ENCODE data around the gene KRTAP10-2. TPM values are rescaled to one million over a fixed set of nuclear protein-coding genes. Genes with fewer than 3 reads are reported as not detected.
A peak's percentile ranks its signal among the peaks of the same experiment; 100 is the strongest.
"Not testable (repeated sequence)": the region's sequence is repeated elsewhere in the genome, so short reads cannot be mapped to it uniquely, and the experiment has no call there.

Gene KRTAP10-2
- total RNA-seq, 1 donor from 2014 or later = not detected

DNA sequence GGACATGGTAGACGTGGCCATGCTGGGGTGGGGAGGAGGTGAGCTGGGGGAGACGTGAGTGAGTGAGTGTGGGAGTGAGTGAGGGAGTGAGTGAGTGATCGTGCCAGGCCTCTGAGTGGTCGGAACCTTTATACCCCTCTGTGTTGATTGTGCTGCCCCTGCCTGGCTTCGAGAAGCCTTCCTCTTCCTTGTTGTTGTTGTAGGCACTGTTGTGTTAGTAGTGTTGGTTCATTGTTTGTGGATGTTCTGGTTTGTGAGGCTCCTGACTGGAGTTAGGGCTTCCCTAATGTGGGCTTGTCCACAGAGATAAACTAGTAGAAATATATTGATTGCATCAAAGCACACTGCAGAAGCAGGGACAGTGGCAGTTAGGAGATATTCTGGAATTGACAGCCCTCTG is 7.4 kb upstream of the KRTAP10-2 start, which contains the start of gene KRTAP10-3:
Gene KRTAP10-3, minus strand, starts transcription at position 101 of the 400 bp plus-strand sequence. Its CDS starts 80 bp downstream, at position 21.
- TF ChIP-seq, protein P1, sequence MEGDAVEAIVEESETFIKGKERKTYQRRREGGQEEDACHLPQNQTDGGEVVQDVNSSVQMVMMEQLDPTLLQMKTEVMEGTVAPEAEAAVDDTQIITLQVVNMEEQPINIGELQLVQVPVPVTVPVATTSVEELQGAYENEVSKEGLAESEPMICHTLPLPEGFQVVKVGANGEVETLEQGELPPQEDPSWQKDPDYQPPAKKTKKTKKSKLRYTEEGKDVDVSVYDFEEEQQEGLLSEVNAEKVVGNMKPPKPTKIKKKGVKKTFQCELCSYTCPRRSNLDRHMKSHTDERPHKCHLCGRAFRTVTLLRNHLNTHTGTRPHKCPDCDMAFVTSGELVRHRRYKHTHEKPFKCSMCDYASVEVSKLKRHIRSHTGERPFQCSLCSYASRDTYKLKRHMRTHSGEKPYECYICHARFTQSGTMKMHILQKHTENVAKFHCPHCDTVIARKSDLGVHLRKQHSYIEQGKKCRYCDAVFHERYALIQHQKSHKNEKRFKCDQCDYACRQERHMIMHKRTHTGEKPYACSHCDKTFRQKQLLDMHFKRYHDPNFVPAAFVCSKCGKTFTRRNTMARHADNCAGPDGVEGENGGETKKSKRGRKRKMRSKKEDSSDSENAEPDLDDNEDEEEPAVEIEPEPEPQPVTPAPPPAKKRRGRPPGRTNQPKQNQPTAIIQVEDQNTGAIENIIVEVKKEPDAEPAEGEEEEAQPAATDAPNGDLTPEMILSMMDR (IDR thresholded peaks at IDR 0.05) = no peak
- ATAC-seq (ENCODE audit: low read depth) (no peak), DNase-seq (no peak)
- ChIA-PET POLR2A (no interaction called here), CTCF (no interaction called here)
- intact Hi-C loops (cut with micrococcal nuclease) = no loop called here
- H3K9me3 Mint-ChIP-seq = peaks cover 8% of the 10 kb centered on the region
- H3K27me3 Mint-ChIP-seq = peaks cover 3% of the 10 kb centered on the region
- no peak within 1 kb of the TSS for H3K27ac Mint-ChIP-seq
- H3K4me1 Mint-ChIP-seq = peaks cover 21% of the 10 kb centered on the region
- H3K4me3 Mint-ChIP-seq = no peak within 1 kb of the TSS
- no peaks in the 10 kb centered on the region for H3K36me3 Mint-ChIP-seq (ENCODE audit: low read depth)

DNA sequence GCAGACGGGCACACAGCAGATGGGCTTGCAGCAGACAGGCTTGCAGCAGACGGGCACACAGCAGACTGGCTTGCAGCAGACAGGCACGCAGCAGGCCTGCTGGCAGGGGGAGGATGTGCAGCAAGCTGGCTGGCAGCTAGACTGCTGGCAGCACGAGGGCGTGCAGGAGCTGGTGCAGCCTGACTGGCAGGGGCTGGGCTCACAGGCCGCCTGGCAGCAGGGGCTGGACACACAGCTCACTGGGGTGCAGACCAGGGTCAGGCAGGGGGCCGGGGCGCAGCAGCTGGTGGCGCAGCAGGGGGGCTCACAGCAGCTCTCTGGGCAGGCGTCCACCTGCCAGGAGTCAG is 7.0 kb upstream of the KRTAP10-2 start:
- POLR2A ChIA-PET; H3K27me3 Mint-ChIP-seq; DNase-seq; H3K9me3 Mint-ChIP-seq; intact Hi-C loops (cut with micrococcal nuclease); H3K36me3 Mint-ChIP-seq (ENCODE audit: low read depth); H3K27ac Mint-ChIP-seq; H3K4me3 Mint-ChIP-seq; ATAC-seq (ENCODE audit: low read depth); CTCF ChIA-PET: not testable (repeated sequence)
- peaks cover 21% of the 10 kb centered on the region for H3K4me1 Mint-ChIP-seq

GRCh38 chr21:44557491-44558328 is 6.4 kb upstream of the KRTAP10-2 start:
- TF ChIP-seq, protein P1 (IDR thresholded peaks at IDR 0.05) = no peak
- ATAC-seq (ENCODE audit: low read depth) (no peak), DNase-seq (no peak)
- Mint-ChIP-seq H3K4me3 (no peak overlapping the region), H3K27me3 (peaks cover 10% of the 10 kb centered on the region), H3K9me3 (peaks cover 4% of the 10 kb centered on the region), H3K4me1 (peaks cover 21% of the 10 kb centered on the region), H3K27ac (no peak overlapping the region), H3K36me3 (ENCODE audit: low read depth) (no peaks in the 10 kb centered on the region)
- ChIA-PET POLR2A (no interaction called here), CTCF (no interaction called here)
- intact Hi-C loops (cut with micrococcal nuclease) = no loop called here

DNA sequence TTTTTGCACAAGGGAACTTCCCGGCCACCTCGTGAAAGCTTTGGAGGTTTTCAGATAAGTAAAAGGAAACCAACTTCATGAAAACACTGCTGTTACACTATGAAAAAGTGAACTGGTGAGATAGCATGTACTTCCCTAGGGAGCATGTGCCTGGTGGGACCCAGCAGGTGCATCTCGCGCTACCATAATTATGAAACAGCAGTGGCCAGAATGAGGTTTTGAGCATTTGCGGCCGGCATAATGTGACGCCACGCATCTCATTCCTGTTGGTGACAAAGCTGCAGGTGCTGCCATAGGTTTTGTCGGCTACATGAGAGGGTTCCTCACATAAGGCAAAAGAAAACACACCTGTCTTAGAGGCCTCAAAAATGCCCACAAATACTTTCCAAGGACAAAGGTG is 5.6 kb upstream of the KRTAP10-2 start:
- Mint-ChIP-seq H3K27me3 (peaks cover 16% of the 10 kb centered on the region), H3K4me1 (peaks cover 16% of the 10 kb centered on the region), H3K36me3 (ENCODE audit: low read depth) (no peaks in the 10 kb centered on the region), H3K27ac (no peak overlapping the region), H3K9me3 (peaks cover 2% of the 10 kb centered on the region), H3K4me3 (no peak overlapping the region)
- POLR2A ChIA-PET = no interaction called here
- ATAC-seq (ENCODE audit: low read depth) (peak; percentile 85), DNase-seq (peak; percentile 15)
- intact Hi-C loops (cut with micrococcal nuclease) = no loop called here
- TF ChIP-seq, protein P1 (IDR thresholded peaks at IDR 0.05) = no peak
- CTCF ChIA-PET = no interaction called here

DNA sequence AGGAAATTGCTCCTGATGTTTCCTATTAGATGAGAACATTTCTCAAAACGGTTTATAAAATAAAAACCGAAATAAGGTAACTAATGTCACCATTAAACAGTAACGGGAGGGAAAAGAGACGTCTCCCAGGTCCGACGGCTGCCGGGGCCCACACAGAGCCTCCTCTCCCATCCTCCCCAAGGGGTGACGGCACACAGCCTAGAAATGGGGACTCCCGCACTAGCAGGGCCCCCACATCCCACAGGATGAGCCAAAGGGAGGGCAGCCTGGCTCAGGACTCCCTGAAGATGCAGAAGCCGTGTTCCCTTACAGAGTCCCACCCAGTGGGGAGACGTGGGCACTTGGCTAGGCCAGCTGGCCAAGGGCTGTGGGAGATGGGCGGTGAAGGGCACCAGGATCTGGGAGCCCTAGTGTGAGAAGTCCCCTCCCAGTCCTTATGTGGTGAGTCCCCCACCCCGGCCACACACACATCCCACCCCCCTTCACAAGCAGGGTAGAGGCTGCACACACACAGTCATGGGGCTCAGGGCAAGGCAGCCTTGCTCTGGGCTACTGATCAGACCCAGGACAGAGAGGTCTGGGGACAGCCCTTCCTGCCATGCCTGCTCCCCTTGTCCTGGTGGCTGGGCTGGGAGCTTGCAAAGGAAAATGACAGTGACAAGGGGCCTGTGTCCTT is 4.0 kb upstream of the KRTAP10-2 start:
- ATAC-seq (ENCODE audit: low read depth) (no peak), DNase-seq (no peak)
- ChIA-PET POLR2A (interaction anchor here (1.0 kb wide), 1 partner anchor 901 kb away, joined by 3 read pairs; no protein-coding TSS in a partner anchor), CTCF (no interaction called here)
- Mint-ChIP-seq H3K9me3 (peaks cover 2% of the 10 kb centered on the region), H3K4me1 (peaks cover 10% of the 10 kb centered on the region), H3K36me3 (ENCODE audit: low read depth) (no peaks in the 10 kb centered on the region), H3K27ac (no peak overlapping the region), H3K27me3 (peaks cover 22% of the 10 kb centered on the region), H3K4me3 (no peak overlapping the region)
- TF ChIP-seq, protein P1 (IDR thresholded peaks at IDR 0.05) = no peak
- intact Hi-C loops (cut with micrococcal nuclease) = no loop called here
